ENCODE data around the gene ZNF184. TPM values are rescaled to one million over a fixed set of nuclear protein-coding genes. Genes with fewer than 3 reads are reported as not detected.

Gene ZNF184
- total RNA-seq, 4 donors from 2014 or later = 3.9 to 6.0 (median 4.4) TPM

- Histone ChIP-seq H3K4me3 (no peak overlapping the region), H3K4me1 (peaks cover 0 to 13% of the 10 kb centered on the region in 2 donors), H3K9me3 (no peaks in the 10 kb centered on the region), H3K27me3 (peaks cover 23 to 32% (median 30%) of the 10 kb centered on the region in 3 donors), H3K36me3 (no peaks in the 10 kb centered on the region), H3K27ac (no peak overlapping the region)
- DNase-seq (peak in 1 of 2 donors; percentile 14), ATAC-seq (no peak)
- no peak for TF ChIP-seq POLR2A (IDR thresholded peaks at IDR 0.05)
- no peak for TF ChIP-seq CTCF (IDR thresholded peaks at IDR 0.05 in 4 of 5, conservative IDR thresholded peaks at IDR 0.05 in 1 of 5)
- in situ Hi-C loops (cut with MboI; ENCODE audit: low sequenced_read_pairs in 4 of 4) = loop anchor here in 3 of 4 donors (25.0 kb wide), 2 partner anchors 257 to 318 kb away; no protein-coding TSS in a partner anchor
- intact Hi-C loops (cut with DNase I; ENCODE audit: low total_unique reads) = no loop called here
These were observed 32.5 kb upstream of the ZNF184 start for GRCh38 chr6:27505209-27506027.

GRCh38 chr6:27503436-27504030 lies 30.6 kb upstream of the ZNF184 start:
- peak overlapping the region in 2 of 4 donors; percentile 7 to 24 for H3K27ac ChIP-seq
- intact Hi-C loops (cut with DNase I; ENCODE audit: low total_unique reads) (loop anchor here (2.0 kb wide), 1 partner anchor 15 kb away; no protein-coding TSS in a partner anchor), in situ Hi-C loops (cut with MboI; ENCODE audit: low sequenced_read_pairs in 4 of 4) (loop anchor here in 3 of 4 donors (25.0 kb wide), 2 partner anchors 259 to 316 kb away; no protein-coding TSS in a partner anchor)
- H3K4me3 ChIP-seq = peak overlapping the region; percentile 35 to 49 (median 38)
- H3K27me3 ChIP-seq = peaks cover 20 to 43% (median 27%) of the 10 kb centered on the region in 3 donors
- TF ChIP-seq CTCF (IDR thresholded peaks at IDR 0.05 in 4 of 5, conservative IDR thresholded peaks at IDR 0.05 in 1 of 5) = no peak
- no peak for TF ChIP-seq POLR2A (IDR thresholded peaks at IDR 0.05)
- ATAC-seq (peak; percentile 54 to 55), DNase-seq (no peak)
- peaks cover 0 to 13% of the 10 kb centered on the region in 2 donors for H3K4me1 ChIP-seq
- H3K36me3 ChIP-seq = no peaks in the 10 kb centered on the region
- H3K9me3 ChIP-seq = no peaks in the 10 kb centered on the region

- Histone ChIP-seq H3K4me1 (peaks cover 0 to 13% of the 10 kb centered on the region in 2 donors), H3K4me3 (peak overlapping the region; percentile 35 to 49 (median 38)), H3K36me3 (no peaks in the 10 kb centered on the region), H3K9me3 (no peaks in the 10 kb centered on the region), H3K27ac (peak overlapping the region in 2 of 4 donors; percentile 7 to 24), H3K27me3 (peaks cover 25 to 49% (median 34%) of the 10 kb centered on the region in 3 donors)
- in situ Hi-C loops (cut with MboI; ENCODE audit: low sequenced_read_pairs in 4 of 4) (loop anchor here in 3 of 4 donors (25.0 kb wide), 2 partner anchors 260 to 315 kb away; no protein-coding TSS in a partner anchor), intact Hi-C loops (cut with DNase I; ENCODE audit: low total_unique reads) (loop anchor here (2.0 kb wide), 1 partner anchor 16 kb away; no protein-coding TSS in a partner anchor)
- TF ChIP-seq POLR2A (IDR thresholded peaks at IDR 0.05) = no peak
- no peak for TF ChIP-seq CTCF (IDR thresholded peaks at IDR 0.05 in 4 of 5, conservative IDR thresholded peaks at IDR 0.05 in 1 of 5)
- DNase-seq (peak in 1 of 2 donors; percentile 12), ATAC-seq (no peak)
These were observed 29.9 kb upstream of the ZNF184 start for GRCh38 chr6:27502508-27503435.

- in situ Hi-C loops (cut with MboI; ENCODE audit: low sequenced_read_pairs in 4 of 4) = loop anchor here in 3 of 4 donors (25.0 kb wide), 2 partner anchors 261 to 314 kb away; no protein-coding TSS in a partner anchor
- no peak overlapping the region for H3K27ac ChIP-seq
- TF ChIP-seq CTCF (IDR thresholded peaks at IDR 0.05 in 4 of 5, conservative IDR thresholded peaks at IDR 0.05 in 1 of 5) (no peak), POLR2A (IDR thresholded peaks at IDR 0.05) (no peak)
- H3K4me3 ChIP-seq = no peak overlapping the region
- no peaks in the 10 kb centered on the region for H3K9me3 ChIP-seq
- no peak for ATAC-seq
- DNase-seq = no peak
- intact Hi-C loops (cut with DNase I; ENCODE audit: low total_unique reads) = no loop called here
- H3K4me1 ChIP-seq = peaks cover 0 to 13% of the 10 kb centered on the region in 2 donors
- peaks cover 29 to 61% (median 36%) of the 10 kb centered on the region in 3 donors for H3K27me3 ChIP-seq
- H3K36me3 ChIP-seq = no peaks in the 10 kb centered on the region
These were observed 28.3 kb upstream of the ZNF184 start for GRCh38 chr6:27501187-27501586.

Data from gastrocnemius medialis (tissue), 4 donors.